Measurements from ENCODE around the gene CPXM2.

CPXM2 gene

DNA sequence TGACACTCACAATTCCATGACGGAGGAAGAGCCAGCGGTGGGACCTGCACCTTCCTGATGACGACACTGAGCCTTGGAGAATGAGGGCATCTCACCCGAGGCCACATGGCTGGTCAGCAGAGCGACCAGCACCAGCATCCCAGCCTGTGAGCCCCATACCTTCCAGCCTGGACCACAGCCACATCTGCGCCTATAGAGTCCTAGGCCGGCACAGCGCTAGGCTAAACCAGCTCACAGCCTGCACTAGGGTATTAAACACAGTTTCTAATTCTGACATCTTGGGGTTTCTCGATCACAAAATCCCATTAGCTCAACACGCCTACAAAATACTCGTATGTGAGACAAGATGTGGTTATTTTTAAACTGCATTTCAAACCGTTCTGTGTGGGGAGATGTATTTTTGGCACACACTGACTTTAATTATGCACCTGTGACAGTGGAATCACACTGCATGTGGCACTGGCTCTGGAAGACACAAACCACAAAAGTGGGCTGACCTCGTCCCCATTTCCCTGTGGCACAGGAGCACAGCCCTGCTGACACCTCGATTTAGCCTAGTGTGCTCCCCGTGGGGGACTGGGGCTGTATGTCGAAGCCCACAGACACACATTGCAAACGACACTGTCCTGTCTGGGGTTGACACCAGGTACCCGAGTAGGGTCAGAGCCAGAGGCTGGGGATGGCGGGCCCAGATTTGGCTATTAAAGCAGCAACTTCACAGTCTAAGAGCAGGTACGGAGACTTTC, 32.5 kb downstream of the CPXM2 start:
- Histone ChIP-seq H3K4me3 (ENCODE audit: low read depth, low read length) (no peak overlapping the region), H3K79me2 (no peaks in the 10 kb centered on the region), H3K4me2 (ENCODE audit: low read length) (no peak overlapping the region), H3K27ac (no peak overlapping the region), H3K36me3 (ENCODE audit: control insufficient read depth, insufficient read depth, low read length) (no peaks in the 10 kb centered on the region), H3K27me3 (ENCODE audit: control insufficient read depth, insufficient read depth, low read length) (no peaks in the 10 kb centered on the region), H3K9ac (no peak overlapping the region), H2AFZ (no peak overlapping the region), H3K9me3 (ENCODE audit: control insufficient read depth, low read length) (no peaks in the 10 kb centered on the region), H3K4me1 (no peaks in the 10 kb centered on the region)
- TF ChIP-seq, protein P1, sequence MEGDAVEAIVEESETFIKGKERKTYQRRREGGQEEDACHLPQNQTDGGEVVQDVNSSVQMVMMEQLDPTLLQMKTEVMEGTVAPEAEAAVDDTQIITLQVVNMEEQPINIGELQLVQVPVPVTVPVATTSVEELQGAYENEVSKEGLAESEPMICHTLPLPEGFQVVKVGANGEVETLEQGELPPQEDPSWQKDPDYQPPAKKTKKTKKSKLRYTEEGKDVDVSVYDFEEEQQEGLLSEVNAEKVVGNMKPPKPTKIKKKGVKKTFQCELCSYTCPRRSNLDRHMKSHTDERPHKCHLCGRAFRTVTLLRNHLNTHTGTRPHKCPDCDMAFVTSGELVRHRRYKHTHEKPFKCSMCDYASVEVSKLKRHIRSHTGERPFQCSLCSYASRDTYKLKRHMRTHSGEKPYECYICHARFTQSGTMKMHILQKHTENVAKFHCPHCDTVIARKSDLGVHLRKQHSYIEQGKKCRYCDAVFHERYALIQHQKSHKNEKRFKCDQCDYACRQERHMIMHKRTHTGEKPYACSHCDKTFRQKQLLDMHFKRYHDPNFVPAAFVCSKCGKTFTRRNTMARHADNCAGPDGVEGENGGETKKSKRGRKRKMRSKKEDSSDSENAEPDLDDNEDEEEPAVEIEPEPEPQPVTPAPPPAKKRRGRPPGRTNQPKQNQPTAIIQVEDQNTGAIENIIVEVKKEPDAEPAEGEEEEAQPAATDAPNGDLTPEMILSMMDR (IDR thresholded peaks at IDR 0.05) = no peak

GRCh38 chr10:123858077-123858681, 33.4 kb downstream of the CPXM2 start:
- H3K9me3 ChIP-seq (ENCODE audit: control insufficient read depth, low read length) = no peaks in the 10 kb centered on the region
- no peak overlapping the region for H3K9ac ChIP-seq
- TF ChIP-seq, protein P1 (IDR thresholded peaks at IDR 0.05) = no peak
- no peaks in the 10 kb centered on the region for H3K4me1 ChIP-seq
- H3K79me2 ChIP-seq = no peaks in the 10 kb centered on the region
- H2AFZ ChIP-seq = no peak overlapping the region
- no peaks in the 10 kb centered on the region for H3K27me3 ChIP-seq (ENCODE audit: control insufficient read depth, insufficient read depth, low read length)
- no peaks in the 10 kb centered on the region for H3K36me3 ChIP-seq (ENCODE audit: control insufficient read depth, insufficient read depth, low read length)
- no peak overlapping the region for H3K4me3 ChIP-seq (ENCODE audit: low read depth, low read length)
- H3K4me2 ChIP-seq (ENCODE audit: low read length) = no peak overlapping the region
- H3K27ac ChIP-seq = no peak overlapping the region

GRCh38 chr10:123857616-123858015, 34.0 kb downstream of the CPXM2 start:
- Histone ChIP-seq H3K79me2 (no peaks in the 10 kb centered on the region), H3K9me3 (ENCODE audit: control insufficient read depth, low read length) (no peaks in the 10 kb centered on the region), H3K27me3 (ENCODE audit: control insufficient read depth, insufficient read depth, low read length) (no peaks in the 10 kb centered on the region), H3K27ac (no peak overlapping the region), H2AFZ (no peak overlapping the region), H3K4me2 (ENCODE audit: low read length) (no peak overlapping the region), H3K4me1 (no peaks in the 10 kb centered on the region), H3K36me3 (ENCODE audit: control insufficient read depth, insufficient read depth, low read length) (no peaks in the 10 kb centered on the region), H3K9ac (no peak overlapping the region), H3K4me3 (ENCODE audit: low read depth, low read length) (no peak overlapping the region)
- TF ChIP-seq, protein P1 (IDR thresholded peaks at IDR 0.05) = no peak

GRCh38 chr10:123855008-123855684, 36.5 kb downstream of the CPXM2 start:
- H3K9me3 ChIP-seq (ENCODE audit: control insufficient read depth, low read length) = no peaks in the 10 kb centered on the region
- no peak overlapping the region for H2AFZ ChIP-seq
- H3K27me3 ChIP-seq (ENCODE audit: control insufficient read depth, insufficient read depth, low read length) = no peaks in the 10 kb centered on the region
- no peak overlapping the region for H3K9ac ChIP-seq
- no peaks in the 10 kb centered on the region for H3K79me2 ChIP-seq
- H3K4me1 ChIP-seq = no peaks in the 10 kb centered on the region
- no peak overlapping the region for H3K4me2 ChIP-seq (ENCODE audit: low read length)
- TF ChIP-seq, protein P1 (IDR thresholded peaks at IDR 0.05) = no peak
- H3K36me3 ChIP-seq (ENCODE audit: control insufficient read depth, insufficient read depth, low read length) = no peaks in the 10 kb centered on the region
- H3K4me3 ChIP-seq (ENCODE audit: low read depth, low read length) = no peak overlapping the region
- no peak overlapping the region for H3K27ac ChIP-seq

Data from parathyroid adenoma (tissue), 2 donors.